Measurements from ENCODE around the gene CD7. TPM values are rescaled to one million over a fixed set of nuclear protein-coding genes. Genes with fewer than 3 reads are reported as not detected.
A peak's percentile ranks its signal among the peaks of the same experiment; 100 is the strongest.

The CD7 gene
- total and polyA plus RNA-seq, 9 of the 15 experiments (the other 6 are each of a cell fraction or from before 2014, with no cell fraction given), result 0.21 to 0.35 TPM; not detected in 7

GRCh38 chr17:82345151-82345976, 28.0 kb upstream of the CD7 start (continued):
- no peak for TF ChIP-seq HBP1 (CRISPR knock-in tag; IDR thresholded peaks at IDR 0.05)
- TF ChIP-seq POLR2H (tag; IDR thresholded peaks at IDR 0.05; ENCODE audit: low read depth), result no peak
- TF ChIP-seq TEAD1 (CRISPR knock-in tag; IDR thresholded peaks at IDR 0.05), result peak in 1 of 2 experiments; percentile 72; a peak in 2 of 4 replicates
- peak; percentile 90 for TF ChIP-seq ZNF584 (CRISPR knock-in tag; IDR thresholded peaks at IDR 0.05; ENCODE audit: low read depth)
- 0 out of 2 replicates have a peak, but pooled peaks have one; percentile 13 for TF ChIP-seq NFE2L1 (tag; IDR thresholded peaks at IDR 0.05; ENCODE audit: borderline replicate concordance, low read depth)
- no peak for TF ChIP-seq NFIX (CRISPR knock-in tag; IDR thresholded peaks at IDR 0.05; ENCODE audit: low read depth)
- TF ChIP-seq MCM5 (IDR thresholded peaks at IDR 0.05; ENCODE audit: low read depth), result no peak
- no peak for TF ChIP-seq ARID3B (CRISPR knock-in tag; IDR thresholded peaks at IDR 0.05; ENCODE audit: borderline replicate concordance)
- TF ChIP-seq ARID1B (IDR thresholded peaks at IDR 0.05), result peak; percentile 99
- TF ChIP-seq TRIM25 (IDR thresholded peaks at IDR 0.05; ENCODE audit: borderline replicate concordance), result no peak
- TF ChIP-seq RBFOX2 (IDR thresholded peaks at IDR 0.05; ENCODE audit: low read depth, low read length), result peak; percentile 78
- peak; percentile 91 for TF ChIP-seq CUX1 (CRISPR knock-in tag; IDR thresholded peaks at IDR 0.05)
- TF ChIP-seq STAT5B (CRISPR knock-in tag; IDR thresholded peaks at IDR 0.05), result no peak
- TF ChIP-seq ZNF445 (CRISPR knock-in tag; IDR thresholded peaks at IDR 0.05; ENCODE audit: low read depth), result no peak

Measured in K562 (cell line).